GM21515 (cell line): ENCODE measurements around the gene HOXB7.

ENCODE experiments used
- ATAC-seq: cut with Tn5 transposase; IDR thresholded peaks from one replicate; pipeline ENCODE4 v1.9.1; 2021; ENCODE audit not compliant: unreplicated experiment

Gene HOXB7

DNA sequence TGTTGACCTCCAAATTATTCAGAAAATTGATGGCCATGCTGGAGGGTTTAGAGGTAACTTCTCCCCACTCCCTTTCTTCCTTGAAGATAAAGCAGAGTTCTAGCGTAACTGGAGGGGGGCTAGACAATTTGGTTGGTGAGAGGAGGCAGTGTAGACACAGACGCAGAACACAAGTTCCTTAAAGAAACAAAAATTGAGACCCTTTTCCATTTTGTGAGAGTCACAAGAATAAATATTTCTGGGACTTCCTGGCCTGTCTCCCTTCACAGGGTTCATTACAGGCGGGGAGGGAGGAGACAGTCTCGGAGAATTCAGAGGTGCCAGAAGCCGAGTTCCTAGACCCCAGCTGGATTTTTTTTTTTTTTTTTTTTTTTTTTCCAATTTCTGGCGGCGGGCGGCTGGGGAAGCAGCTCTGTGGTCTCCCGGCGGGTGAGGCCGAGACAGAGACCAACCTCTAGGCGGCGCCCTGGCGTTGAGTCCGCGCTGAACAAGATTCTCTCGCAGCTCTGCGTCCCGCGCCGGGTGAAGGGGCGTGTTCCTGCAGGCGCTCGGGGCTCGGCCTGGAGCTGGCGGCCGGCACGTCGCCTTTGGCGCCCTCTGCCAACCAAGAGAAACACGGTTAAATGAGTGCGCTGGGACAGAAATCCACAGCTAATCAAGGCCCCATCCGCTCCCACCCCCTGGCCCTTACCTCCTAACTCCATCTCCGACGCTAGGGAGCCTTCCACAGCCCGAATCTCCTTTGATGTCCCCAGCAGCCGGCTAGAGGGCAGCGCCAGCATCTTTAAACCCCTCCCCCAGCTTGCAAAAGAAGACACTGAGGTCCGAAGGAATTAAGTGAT, 25.6 kb upstream of the HOXB7 start:
- ATAC-seq, result no peak

DNA sequence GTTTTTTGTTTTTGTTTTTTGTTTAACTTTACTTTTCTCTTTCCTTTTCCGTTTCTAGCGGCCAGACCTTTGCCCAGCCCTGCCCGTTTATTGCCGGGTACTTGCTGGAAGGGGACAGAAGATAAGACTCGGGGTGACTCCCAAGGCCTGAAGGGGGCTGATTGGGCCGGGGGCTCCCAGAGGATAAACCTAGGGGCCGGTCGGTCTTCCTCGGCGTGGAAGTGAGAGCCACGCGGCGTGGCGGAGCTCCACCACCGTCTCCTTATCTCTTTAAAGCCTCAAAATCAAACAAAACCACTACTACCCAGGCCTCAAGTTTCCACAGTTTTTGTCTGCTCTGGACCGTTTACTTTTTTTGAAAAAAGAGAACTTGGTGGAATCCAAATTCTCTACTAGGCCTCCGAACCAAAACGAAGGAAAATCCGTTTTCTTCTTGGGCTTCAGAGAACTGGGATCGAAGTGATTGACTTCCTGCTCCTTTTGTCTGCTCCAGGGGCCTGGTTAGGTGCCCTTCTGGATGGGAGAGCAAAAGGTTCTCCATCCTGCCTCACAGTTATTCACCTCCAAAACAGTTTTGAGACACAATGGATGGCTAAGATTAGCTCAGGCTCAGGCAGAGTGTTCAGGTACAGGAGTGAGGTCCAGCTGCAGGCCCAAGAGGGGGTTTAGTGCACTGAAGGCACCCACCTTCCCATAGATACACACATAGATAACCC, 23.8 kb upstream of the HOXB7 start:
- no peak for ATAC-seq

DNA sequence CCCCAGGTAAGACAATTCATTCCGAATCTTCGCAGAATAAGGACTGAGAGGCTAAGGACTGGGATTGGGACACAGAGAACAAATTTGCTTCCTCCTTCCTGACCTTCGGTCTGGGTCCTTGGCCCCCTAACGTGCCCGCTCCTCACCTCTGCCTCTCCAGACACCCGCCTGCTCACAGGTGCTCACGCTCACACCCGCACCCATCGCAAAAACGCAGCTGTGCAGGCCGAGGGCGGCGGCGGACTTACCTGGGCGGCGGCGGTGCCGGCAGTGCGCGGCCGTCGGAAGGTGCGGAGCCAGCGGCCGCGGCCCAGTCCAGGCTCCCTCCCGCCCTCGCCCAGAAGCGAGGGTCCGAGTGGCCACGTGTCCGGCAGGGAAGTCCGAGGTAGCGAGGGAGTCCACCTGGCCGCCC, 22.5 kb upstream of the HOXB7 start:
- ATAC-seq, result no peak

DNA sequence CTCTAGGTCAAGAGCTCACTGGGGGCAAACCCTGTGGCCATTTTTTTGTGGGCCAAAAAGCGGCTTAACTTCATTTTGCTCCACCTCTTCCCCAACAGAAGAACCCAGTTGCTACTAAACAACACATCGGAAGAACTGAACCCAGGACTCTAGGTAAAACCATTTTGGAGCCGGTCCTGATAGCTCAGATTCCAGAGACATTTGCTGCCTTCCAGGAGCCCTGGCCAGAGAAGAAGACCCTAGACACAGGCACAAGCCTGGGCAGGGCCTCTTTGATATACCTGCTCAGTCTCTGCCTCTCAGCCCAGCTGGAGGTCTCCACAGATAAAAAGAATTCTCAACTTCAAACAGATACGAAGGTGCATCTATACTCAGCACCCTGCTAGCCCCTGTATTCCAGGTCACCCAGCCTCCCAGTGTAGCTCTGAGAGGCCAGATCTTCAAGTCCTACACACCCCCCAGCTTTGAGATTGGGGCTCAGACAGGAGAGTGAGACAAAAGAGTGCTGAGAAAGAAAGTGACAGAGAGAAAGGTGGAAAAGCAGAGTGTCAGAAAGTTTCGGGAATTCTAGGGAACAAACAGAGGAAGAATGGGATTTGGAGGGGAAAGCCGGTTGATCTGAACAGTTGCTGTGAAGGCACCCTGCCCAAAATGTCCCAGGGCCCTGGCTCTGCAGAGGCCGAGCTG, 21.9 kb upstream of the HOXB7 start:
- no peak for ATAC-seq

DNA sequence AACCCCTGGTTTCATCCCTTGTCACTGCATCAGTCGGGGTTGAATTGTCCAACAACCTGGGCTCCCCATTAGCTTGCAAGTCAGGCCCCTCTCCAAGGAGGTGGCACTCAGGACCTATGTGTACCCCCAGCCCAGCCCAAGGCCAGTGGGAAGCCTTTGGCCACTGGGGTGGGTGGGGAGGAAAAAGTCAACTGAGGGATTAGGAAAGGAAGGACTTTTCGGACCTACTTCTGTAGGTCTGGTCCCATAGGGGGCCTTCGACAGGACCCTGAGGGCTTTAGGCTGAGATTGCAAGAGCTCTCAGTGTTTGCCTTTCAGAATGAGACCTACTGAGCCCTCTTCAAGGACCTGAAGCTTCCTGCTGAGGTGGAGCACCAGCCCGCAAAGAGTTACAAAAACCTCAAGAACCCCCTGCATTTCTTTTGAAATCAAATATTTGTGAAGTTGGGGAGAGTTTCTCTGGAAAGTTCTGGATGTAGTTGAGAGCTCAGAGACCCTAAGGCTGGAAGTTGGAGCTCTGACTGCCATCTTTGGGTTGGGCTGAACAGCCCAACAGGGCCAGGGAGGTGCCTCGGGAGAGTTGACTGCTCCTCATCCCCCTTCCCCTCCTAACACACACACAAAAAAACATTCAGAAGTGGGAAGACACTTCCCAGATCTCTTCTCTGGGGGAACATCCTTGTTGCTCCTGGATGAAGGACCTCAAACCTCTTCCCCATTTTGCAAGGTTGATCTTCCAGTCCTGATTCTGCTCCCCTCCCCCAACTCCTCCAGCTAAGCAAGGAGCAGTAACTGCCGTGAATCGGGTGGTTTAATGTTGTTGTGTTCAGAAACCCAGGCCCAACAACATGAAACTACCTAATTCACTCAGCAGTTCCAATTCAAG, 21.1 kb upstream of the HOXB7 start:
- no peak for ATAC-seq

DNA sequence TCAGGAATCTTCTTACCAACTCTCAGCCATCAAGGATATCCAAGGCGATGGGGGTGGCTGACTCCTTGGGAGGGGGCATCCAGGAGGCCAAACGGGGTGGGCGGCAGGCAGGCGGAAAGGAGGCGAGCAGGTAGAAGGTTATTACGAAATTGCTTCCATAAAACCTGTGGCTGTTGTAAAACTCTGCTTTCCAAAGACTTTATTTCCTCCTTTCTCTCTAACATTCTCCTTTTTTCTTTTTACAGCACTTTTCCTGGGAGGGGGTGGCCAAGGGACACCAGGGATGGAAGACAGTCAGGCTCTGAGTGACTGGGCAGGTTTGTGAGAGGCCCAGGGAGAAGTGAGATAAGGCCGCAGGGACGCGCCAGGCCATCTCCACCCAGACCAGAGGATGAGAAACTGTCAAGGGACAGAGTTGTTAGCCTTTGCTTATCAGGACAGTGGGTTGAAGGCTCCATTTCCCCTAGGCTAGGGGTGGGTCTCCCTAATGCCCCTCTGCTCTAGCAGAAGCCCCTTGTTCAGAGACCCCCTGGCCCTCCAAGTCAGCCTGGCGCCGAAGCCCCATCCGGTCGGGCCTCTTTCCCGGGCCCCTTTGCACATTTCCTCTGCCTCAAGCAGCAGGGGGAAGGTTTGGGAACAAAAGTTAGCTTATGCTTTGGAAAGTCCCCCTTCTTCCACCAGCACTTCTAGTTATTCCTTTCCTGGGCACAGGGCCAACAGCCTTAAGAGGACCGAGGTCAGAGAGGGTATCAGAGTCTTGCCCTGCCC, 20.3 kb upstream of the HOXB7 start:
- no peak for ATAC-seq

DNA sequence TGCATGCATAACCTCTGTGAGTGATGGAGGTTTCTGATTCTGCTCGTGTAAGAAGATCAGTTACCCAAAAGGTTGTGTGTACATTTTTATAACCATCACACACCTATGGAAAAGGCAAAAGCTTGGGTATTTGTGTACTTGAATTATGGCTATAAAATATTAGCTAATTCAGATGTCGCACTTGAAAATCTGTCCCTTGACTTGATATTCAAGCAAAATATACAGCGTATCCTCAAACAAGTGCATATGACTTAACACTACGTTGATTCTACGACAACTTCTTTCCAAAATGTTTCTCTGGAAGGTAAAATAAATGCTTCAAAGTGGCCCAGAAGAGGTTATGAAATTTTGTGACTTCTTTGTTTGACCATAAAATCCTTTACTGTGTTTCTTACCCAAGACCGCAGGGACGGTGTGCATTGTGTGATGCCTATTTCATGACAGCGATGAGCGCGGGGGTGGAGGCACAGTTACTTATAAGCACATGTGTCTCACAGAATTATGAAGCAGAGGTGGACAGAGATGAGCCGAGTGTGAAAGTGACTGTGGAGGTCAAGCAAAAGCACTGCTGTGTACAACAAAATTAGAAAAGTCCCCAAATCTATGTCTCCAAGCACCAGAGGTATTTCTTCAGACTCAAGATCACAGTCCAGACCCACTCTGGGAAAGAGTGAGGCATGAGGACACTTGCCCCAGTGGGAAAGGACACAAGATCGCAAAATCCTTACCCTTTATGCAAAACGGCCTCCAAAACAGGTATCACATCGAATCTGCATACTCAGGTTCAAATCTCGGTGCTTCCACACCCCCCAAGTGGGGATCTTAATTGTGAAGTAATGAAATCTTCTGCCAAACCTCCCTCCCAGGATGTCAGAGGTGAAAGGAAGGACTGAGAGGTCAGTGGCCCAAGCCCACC, 19.4 kb upstream of the HOXB7 start:
- no peak for ATAC-seq

DNA sequence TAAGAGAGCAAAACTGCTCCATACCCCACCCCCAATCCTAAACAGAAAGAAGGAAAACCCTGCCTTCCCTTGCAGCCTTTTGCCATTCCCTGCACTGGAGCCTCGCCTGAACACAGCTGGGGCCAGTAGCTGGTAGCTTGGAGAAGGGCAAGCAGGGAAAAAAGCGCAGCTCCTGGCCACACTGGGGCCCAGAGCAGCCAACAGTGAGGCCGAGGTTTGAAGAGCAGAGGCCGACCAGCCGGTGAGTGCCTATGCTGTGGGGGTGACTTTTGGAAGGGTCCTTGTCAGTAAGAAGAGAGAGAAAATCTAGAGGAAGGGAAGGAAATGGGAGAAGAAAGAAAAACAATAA, 18.6 kb upstream of the HOXB7 start:
- ATAC-seq, result no peak

DNA sequence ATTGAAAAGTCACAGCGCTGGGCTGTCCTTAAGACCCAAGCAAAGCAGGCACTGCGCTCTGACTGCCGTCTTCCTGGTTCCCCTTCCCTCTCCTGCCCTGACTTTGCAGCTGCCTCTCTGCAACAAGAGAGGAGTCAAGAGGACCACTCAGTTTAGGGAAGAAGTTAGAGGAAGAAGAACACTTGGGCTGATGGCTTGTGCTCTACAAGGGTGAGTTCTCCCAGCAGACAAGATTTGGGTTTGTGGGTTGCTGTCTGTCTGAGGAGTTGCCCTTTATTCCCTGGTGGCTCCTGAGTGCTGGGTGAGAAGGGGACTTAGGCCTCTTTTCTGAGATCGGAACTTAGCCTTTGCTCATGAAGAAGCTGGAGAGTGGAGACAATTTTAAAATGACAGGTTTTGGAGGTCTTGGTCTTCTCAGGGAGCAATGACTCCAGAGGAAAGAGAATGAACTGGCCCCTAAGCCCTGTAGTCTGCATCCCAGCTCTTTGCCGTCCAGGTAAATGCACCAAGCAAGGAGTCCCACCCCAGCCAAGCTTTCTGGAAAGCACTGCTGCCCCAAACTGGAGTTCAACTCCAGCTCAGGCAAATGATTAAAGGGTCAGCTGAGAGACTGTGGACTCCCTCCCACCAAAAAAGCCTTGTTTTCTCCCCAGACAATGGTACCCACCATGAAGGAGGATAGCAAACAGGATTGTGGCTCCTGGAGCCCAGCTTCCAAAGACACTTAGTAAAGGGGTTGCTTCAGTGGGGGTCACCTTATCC, 18.0 kb upstream of the HOXB7 start:
- ATAC-seq, result no peak

DNA sequence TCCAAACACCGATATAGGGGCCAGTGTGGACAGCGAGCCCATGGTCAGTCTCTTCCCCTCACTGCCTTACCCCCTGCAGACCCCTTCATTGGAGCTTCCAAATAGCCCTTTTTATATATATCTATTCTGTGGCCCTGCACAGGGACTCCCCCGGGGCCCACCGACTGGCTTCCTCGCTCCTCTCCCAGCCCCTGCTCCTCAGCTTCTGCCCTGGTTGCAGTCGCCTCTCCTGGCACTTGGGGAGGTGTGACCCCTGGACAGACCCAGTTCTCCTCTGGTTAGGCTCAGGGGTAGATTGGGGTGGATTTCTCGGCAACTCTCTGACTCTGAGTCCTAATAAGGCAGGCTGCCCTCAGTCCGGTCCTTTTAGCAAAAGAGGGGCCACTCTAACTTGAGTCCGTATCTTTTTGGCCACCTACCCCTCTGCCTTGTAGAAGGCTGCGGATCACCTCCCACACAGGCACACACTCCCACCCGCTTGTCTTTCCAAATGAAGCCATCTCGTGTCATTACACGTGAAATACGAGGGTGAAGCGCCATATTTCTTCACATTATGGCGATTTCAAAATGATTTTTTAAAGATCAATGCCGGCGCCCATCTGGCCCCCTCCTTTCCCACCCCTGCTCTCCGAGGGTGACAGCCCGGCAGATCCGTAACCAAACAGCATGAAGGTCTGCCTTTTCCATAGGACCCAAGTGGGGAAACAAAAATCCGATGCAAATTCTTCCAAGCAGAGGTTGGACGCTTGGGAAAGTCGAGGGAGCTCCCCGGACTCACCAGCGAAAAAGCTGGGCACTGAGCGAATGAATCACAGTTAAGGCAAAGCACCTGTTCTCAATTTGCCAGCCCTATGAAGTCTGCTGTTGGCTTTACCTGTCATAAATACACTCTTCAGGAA, 17.1 kb upstream of the HOXB7 start:
- ATAC-seq, result no peak

DNA sequence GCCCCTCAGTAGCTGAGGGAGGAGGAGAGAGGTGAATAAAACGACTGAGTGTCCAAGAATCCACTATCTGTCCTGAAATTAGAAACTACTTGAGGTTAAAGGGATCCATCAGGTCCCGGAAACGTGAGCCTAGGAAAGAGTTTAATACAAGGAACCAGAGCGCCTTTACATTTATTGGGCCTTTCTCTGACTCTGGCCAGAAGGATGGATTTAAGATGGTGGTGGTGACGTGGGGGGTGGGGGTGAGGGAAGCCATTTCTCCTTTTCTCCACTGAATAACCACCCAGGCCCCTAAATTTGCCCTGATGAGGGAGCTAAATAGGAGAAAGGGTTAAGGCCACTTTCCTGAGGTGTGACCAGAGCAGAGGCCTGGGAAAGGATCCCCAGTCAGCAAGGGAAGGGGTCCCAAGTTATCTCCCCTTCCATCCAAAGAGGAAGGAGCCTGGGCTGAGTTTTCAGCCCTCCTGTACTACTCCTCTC, 16.3 kb upstream of the HOXB7 start:
- no peak for ATAC-seq

DNA sequence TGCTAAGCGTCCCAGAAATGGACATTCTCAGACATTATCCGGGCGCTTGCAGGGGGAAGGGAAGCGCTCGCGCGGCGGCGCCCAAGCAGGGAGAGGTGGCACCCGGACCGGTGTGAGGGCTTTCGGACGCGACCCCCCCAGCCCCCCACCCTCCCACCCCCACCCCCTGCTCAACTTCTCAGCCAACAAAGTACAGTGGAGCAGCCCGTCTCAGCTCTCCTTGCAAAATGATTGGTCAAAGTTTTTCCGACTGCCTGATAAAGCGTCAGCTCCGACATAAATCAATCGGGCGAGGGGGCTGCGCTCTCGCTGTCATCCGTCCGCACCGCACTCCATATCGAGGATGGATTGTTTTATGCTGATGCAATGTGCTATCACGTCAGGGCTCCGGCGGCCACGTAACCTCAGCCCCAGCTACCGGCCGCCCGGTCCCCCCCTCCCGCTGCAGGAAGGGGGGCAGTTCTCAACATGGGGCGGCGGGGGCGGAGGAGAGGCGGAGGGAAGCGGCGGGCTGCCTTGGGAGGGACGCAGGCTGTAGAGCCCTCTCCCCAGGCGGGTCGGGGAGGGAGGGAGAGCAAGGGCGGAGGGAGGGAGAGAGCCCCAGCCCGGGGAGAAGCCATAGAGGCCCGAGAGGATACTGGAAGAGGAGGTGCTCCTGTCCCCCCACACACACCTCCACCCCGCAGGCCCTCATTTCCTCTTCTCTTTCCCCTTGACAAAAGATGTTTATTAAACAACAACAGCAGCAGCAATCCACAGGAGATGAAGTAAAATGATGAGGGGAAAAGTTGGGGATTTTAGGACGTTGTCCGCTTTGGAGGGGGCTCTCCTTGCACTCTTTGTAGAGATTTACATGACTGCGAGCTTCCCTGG, 15.7 kb upstream of the HOXB7 start, which contains the start of gene HOXB9:
Gene HOXB9, minus strand, starts transcription at position 114 of the 873 bp plus-strand sequence. Its CDS starts 89 bp downstream, at position 25.
- ATAC-seq, result no peak

DNA sequence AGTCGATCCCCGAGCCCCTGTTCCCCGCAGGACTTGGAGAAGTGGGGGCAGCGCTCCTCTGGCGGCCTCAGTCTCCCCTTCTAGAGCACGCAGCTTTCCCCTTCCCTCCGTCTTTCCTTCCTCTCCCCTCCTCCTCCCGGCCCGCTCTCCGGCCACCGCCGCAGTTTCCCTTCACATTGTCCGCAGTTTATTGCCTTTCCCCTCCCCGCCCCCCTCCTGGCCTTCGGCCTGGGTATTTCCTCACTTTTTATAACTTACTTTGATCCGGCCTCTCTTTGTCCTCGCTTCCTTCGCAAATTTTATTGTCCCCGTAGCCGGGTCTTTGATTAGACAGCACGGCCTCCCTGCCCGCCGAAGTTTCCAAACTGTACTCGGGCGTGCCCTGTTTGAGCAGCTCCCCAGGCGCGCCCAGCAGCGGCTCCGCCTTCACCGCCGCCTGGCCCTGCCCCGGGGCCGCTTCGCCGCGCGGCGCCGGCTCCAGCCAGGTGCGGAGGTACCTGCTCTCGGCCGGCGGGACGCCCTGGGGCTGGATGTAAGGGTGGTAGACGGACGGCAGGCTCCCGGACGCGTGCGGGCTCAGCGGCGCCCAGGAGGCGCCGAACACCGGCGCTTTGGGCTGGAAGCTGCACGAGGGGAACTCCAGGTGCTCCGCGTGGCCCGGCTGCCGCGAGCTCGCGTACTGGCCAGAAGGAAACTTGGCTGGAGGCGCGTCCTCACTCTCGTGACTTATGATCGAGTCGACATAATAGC, 14.9 kb upstream of the HOXB7 start:
- ATAC-seq, result no peak

DNA sequence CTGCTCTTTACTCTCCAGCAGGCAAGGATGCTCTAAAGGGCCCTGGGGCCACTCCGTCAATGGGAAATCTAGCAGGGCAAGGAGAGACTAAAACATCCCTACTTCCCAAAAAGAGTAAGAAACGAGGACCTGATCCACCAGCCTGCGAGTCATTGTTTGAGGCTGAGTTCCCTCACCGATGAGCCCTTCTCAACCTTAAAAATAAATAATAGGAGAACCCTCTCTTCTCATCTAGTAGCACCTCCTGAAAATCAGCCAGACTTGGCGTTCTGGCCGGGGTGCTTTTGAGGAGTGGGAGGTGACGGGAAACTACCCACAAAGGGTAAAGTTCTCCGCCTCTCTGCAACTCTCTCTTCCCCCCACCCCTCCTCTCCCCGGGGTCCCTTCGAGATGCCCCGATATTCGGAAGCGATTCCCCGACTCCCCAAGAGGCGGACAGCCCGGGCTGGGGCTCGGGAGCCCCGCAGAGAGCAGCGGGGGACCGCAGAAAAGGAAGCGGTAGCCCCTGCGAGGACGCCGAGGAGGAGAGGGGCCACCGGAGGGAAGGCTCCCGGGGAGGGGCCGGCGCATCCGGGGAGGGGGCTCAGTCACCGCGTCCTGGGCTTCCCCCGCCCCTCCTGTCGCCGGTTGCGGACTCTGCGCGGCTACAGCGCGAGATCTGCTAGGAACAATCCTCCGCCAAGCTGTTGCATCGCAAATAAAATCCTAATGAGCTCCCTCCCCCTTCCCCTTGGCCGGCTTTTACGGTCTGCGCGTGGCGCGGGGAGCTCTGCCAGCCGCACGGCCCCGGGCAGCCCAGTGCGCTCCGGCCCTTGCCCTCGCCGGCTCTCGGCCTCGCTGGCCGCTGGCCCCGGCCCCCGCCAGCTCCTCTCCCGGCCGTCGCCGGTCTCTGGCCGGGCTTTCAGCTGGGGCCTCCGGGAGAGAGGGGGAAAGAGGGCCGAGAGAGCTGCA, 14.0 kb upstream of the HOXB7 start:
- ATAC-seq, result no peak
